NCI-H2227 (cell line): ENCODE results near the gene ANKMY2.
A peak's percentile ranks its signal among the peaks of the same experiment; 100 is the strongest.

Source experiments
- DNase-seq: peaks from one replicate; lab custom pipeline; 2025; ENCODE audit not compliant: unreplicated experiment; lab: John Stamatoyannopoulos, UW

ANKMY2 gene

GRCh38 chr7:16583834-16584233 is 61.7 kb downstream of the ANKMY2 start:
- no peak for DNase-seq

GRCh38 chr7:16581286-16581685 is 64.3 kb downstream of the ANKMY2 start:
- DNase-seq: no peak

GRCh38 chr7:16579216-16579615 is 66.3 kb downstream of the ANKMY2 start:
- no peak for DNase-seq

- DNase-seq: no peak
Observed at GRCh38 chr7:16571941-16572340, 73.6 kb downstream of the ANKMY2 start.

- peak; percentile 49 for DNase-seq
Observed at GRCh38 chr7:16564909-16565426, 80.6 kb downstream of the ANKMY2 start.

GRCh38 chr7:16564023-16564380 is 81.6 kb downstream of the ANKMY2 start:
- DNase-seq: no peak

- DNase-seq: no peak
Observed at GRCh38 chr7:16563281-16564022, 82.1 kb downstream of the ANKMY2 start.

GRCh38 chr7:16562456-16563220 is 82.9 kb downstream of the ANKMY2 start:
- DNase-seq: no peak

GRCh38 chr7:16561943-16562342 is 83.6 kb downstream of the ANKMY2 start:
- no peak for DNase-seq

GRCh38 chr7:16559497-16560179 is 85.9 kb downstream of the ANKMY2 start:
- no peak for DNase-seq

GRCh38 chr7:16558761-16559302 is 86.7 kb downstream of the ANKMY2 start:
- no peak for DNase-seq

GRCh38 chr7:16556359-16556758 is 89.2 kb downstream of the ANKMY2 start:
- no peak for DNase-seq

GRCh38 chr7:16554518-16555236 is 90.9 kb downstream of the ANKMY2 start:
- DNase-seq: no peak

GRCh38 chr7:16550671-16551070 is 94.9 kb downstream of the ANKMY2 start:
- no peak for DNase-seq
